ENCODE data around the gene ATP7B. TPM values are rescaled to one million over a fixed set of nuclear protein-coding genes. Genes with fewer than 3 reads are reported as not detected.

ATP7B gene
- total RNA-seq = 1.8 TPM in 2 replicates

DNA sequence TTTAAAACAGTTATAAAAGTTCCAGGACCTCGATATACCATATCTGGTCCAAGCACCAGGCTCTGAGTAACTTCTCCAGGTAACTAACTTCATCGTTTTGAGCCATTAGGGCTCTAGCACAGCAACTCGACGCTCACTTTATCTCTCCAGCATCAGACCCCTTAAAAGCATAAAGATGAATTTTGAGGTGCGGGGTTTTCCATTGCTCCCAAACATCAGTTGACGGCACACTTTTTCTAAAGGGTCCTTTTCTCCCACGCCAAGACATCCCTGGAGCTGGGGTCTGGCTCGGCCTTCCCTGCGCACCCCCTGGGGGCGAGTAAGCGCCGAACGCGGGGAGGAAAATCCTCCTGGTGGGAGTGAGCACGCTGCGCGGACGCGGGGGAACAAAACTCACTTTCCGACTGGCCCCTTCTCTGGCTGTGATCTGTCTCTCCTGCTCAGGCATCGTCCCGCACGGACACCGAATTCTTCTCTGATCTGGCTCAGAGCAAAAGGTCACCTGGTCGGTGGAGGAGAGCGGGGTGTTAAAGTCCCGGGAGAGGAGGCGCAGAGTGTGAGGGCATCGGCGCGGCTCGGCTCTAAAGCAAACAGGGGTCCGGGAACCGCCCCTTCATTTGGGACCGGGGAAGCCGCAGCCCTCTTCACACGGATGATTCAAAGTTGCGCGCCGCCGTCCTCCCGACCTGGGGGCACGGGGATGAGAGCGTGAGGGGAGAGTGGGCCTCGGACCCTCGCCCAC lies at the start of gene ATP7B:
ATP7B (minus strand) TSS at position 561 of the 742 bp plus-strand sequence; CDS start at position 448, 113 bp downstream.

GRCh38 chr13:52024481-52024880 lies 13.2 kb upstream of the ATP7B start, which contains the start of gene UTP14C:
TSS of gene UTP14C (plus strand) at chr13:52024691. CDS start at chr13:52028805, 4,114 bp downstream.

GRCh38 chr13:52011632-52012511 lies 622 bp upstream of the ATP7B start, which contains the start of gene ALG11:
TSS of gene ALG11 (plus strand) at chr13:52012398. CDS start at chr13:52012419, 21 bp downstream.

Other genes with a start within 250 kb of the ATP7B start
- gene DHRS12, start 207.3 kb downstream of the ATP7B start, total RNA-seq = 3.9 and 4.2 TPM in 2 replicates
- gene TMEM272, start 166.3 kb downstream of the ATP7B start, total RNA-seq = not detected in 2 replicates
- not detected in 2 replicates for gene CCDC70, start 149.5 kb downstream of the ATP7B start, total RNA-seq
- 8.9 and 16.5 TPM in 2 replicates for gene ALG11, start 948 bp upstream of the ATP7B start, total RNA-seq
- gene UTP14C, start 13.2 kb upstream of the ATP7B start, total RNA-seq = 5.8 and 8.1 TPM in 2 replicates
- 0.34 TPM in 1 of 2 replicates, not detected in the other for gene NEK5, start 117.6 kb upstream of the ATP7B start, total RNA-seq
- gene NEK3, start 148.1 kb upstream of the ATP7B start, total RNA-seq = 10.4 and 11.1 TPM in 2 replicates

Data from bronchus fibroblast of lung (primary cell).